Upper lobe of left lung (tissue), 4 donors: Measurements from ENCODE around the gene PRM1.

ENCODE experiments used
- POLR2A ChIP-seq, 4 donors: fragments of 450-650 bp; IDR thresholded peaks; one replicate each; pipeline ENCODE4 v1.5.1; 2016 to 2017; ENCODE audit warnings: antibody characterized with exemption in 4 of 4, mild to moderate bottlenecking in 2 of 4
- POLR2AphosphoS5 ChIP-seq, 2 donors: sonication (generic); formaldehyde crosslinking; IDR thresholded peaks; one replicate each; pipeline ENCODE4 v1.5.1; 2017; ENCODE audit warnings: antibody characterized with exemption in 2 of 2
- TF ChIP-seq, protein P1 (sequence below), 6 experiments: fragments of 450-650 bp in 4 of 6; fragments of 200-600 bp in 2 of 6; sonication (generic) in 2 of 6; IDR thresholded peaks; one replicate each; pipeline ENCODE4 v1.5.1; 2016 to 2019; ENCODE audit warnings: antibody characterized with exemption in 6 of 6

DNA sequence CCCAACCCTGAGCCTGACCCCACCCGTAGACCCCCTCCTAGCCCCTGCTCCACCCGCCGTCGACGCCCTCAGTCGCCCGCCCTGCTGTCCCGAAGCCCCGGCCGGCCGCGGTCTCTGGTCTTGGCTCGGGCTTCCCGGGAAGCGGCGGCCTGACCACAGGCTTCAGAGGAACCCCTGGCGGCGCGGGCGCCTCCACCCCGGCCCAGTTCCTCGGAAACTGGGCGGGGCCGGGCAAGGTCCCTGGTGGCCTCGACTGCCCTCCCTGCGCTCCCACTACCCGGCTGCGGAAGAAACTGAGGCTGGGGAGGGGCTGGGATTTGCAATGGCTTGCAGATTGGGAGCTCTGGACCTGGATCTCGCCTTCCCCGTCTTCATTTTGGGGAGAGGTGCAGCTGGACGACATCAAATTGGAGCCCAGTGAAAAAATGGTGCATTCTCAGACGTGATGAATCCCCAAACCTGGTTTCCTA, 24.4 kb downstream of the PRM1 start:
- TF ChIP-seq, protein P1, sequence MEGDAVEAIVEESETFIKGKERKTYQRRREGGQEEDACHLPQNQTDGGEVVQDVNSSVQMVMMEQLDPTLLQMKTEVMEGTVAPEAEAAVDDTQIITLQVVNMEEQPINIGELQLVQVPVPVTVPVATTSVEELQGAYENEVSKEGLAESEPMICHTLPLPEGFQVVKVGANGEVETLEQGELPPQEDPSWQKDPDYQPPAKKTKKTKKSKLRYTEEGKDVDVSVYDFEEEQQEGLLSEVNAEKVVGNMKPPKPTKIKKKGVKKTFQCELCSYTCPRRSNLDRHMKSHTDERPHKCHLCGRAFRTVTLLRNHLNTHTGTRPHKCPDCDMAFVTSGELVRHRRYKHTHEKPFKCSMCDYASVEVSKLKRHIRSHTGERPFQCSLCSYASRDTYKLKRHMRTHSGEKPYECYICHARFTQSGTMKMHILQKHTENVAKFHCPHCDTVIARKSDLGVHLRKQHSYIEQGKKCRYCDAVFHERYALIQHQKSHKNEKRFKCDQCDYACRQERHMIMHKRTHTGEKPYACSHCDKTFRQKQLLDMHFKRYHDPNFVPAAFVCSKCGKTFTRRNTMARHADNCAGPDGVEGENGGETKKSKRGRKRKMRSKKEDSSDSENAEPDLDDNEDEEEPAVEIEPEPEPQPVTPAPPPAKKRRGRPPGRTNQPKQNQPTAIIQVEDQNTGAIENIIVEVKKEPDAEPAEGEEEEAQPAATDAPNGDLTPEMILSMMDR (IDR thresholded peaks at IDR 0.05): no peak
- TF ChIP-seq POLR2A (IDR thresholded peaks at IDR 0.05) (no peak), POLR2AphosphoS5 (IDR thresholded peaks at IDR 0.05) (no peak)
